DOHH2 (cell line): ENCODE data around the gene LIX1L.

Experiments
- H3F3A ChIP-seq: fragments of 200-600 bp; sonication (generic), shearing (Covaris generic); 2 replicates; pipeline ENCODE4 v1.6.0; 2016; ENCODE audit warnings: antibody characterized with exemption, mild to moderate bottlenecking; ENCODE audit not compliant: control insufficient read depth, insufficient read depth
- H3K27ac ChIP-seq: fragments of 200-600 bp; sonication (generic); 2 replicates; pipeline ENCODE4 v1.5.1; 2014; ENCODE audit warnings: low read depth, mild to moderate bottlenecking, low read length, moderate library complexity
- H3K27me3 ChIP-seq: fragments of 200-600 bp; sonication (generic); 2 replicates; pipeline ENCODE4 v1.6.1; 2014; ENCODE audit warnings: mild to moderate bottlenecking, low read length, mixed read lengths; ENCODE audit not compliant: control insufficient read depth
- H3K36me3 ChIP-seq: fragments of 200-600 bp; sonication (generic); 2 replicates; pipeline ENCODE4 v1.6.1; 2014; ENCODE audit warnings: mild to moderate bottlenecking, low read length, moderate library complexity, mixed read lengths; ENCODE audit not compliant: control insufficient read depth
- H3K4me1 ChIP-seq: fragments of 200-600 bp; sonication (generic); 2 replicates; pipeline ENCODE4 v1.6.1; 2014; ENCODE audit warnings: mild to moderate bottlenecking, low read length, mixed read lengths; ENCODE audit not compliant: control insufficient read depth
- H3K4me2 ChIP-seq: fragments of 200-600 bp; sonication (generic); 2 replicates; pipeline ENCODE4 v1.6.0; 2014; ENCODE audit warnings: mild to moderate bottlenecking, low read length, moderate library complexity
- H3K4me3 ChIP-seq: fragments of 200-600 bp; sonication (generic); 2 replicates; pipeline ENCODE4 v1.5.1; 2014; ENCODE audit warnings: mild to moderate bottlenecking, low read length, mixed read lengths
- H3K79me2 ChIP-seq: fragments of 200-600 bp; sonication (generic); 2 replicates; pipeline ENCODE4 v1.6.1; 2014; ENCODE audit warnings: mild to moderate bottlenecking, low read length, mixed read lengths; ENCODE audit not compliant: control insufficient read depth
- H3K9me2 ChIP-seq: fragments of 200-600 bp; sonication (generic); replicated peaks from 2 replicates; pipeline ENCODE4 v1.6.1; 2014; ENCODE audit warnings: mild to moderate bottlenecking, low read length, mixed read lengths; ENCODE audit not compliant: control insufficient read depth
- H3K9me3 ChIP-seq: fragments of 200-600 bp; sonication (generic); 2 replicates; pipeline ENCODE4 v1.6.1; 2014; ENCODE audit warnings: antibody characterized with exemption, low read length, mixed read lengths; ENCODE audit not compliant: control insufficient read depth, insufficient read depth
- H4K20me1 ChIP-seq: fragments of 200-600 bp; sonication (generic); 2 replicates; pipeline ENCODE4 v1.6.0; 2014; ENCODE audit warnings: low read depth, mild to moderate bottlenecking, antibody characterized with exemption, low read length, moderate library complexity; ENCODE audit not compliant: control insufficient read depth, insufficient read depth
- EZH2phosphoT487 ChIP-seq: fragments of 200-600 bp; sonication (generic); IDR thresholded peaks from 2 replicates; pipeline ENCODE4 v1.6.1; 2017; ENCODE audit warnings: borderline replicate concordance, mild to moderate bottlenecking, antibody characterized with exemption, low read length, moderate library complexity, mixed read lengths
- TF ChIP-seq, protein P1 (sequence below): fragments of 200-600 bp; sonication (generic); IDR thresholded peaks from one replicate; pipeline ENCODE4 v1.5.1; 2014; ENCODE audit warnings: antibody characterized with exemption, mild to moderate bottlenecking, low read depth, low read length; ENCODE audit not compliant: poor library complexity, severe bottlenecking

Gene LIX1L

DNA sequence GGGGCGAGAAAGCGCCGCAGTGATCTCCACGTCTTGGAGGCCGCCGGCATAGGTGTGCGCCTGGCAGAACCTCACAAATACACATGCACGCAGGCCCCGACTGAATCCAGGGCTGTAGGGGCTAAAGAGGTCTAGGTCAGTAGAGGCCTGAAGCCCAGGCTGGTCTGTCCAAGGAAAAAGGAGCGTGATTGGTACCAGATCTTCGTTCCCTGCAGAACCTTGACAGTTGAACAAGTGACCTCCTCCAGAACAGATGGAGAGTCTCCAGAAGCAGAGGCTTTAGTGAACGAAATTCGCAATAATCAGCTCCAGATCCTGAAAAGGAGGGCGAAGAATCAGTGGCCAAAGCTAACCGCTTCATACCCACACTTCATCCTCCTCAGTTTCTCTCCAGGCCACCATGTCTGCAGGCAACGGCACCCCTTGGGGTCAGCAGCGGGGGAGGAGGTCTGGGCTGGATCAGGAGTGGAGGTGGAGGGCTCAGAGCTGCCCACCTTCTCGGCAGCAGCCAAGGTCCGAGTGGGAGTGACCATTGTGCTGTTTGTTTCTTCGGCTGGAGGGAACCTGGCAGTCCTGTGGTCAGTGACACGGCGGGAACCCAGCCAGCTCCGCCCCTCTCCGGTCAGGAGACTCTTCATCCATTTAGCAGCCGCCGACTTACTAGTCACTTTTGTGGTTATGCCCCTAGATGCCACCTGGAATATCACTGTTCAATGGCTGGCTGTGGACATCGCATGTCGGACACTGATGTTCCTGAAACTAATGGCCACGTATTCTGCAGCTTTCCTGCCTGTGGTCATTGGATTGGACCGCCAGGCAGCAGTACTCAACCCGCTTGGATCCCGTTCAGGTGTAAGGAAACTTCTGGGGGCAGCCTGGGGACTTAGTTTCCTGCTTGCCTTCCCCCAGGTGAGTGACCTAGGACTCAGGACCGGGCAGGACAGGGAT lies 38.6 kb downstream of the LIX1L start:
- Histone ChIP-seq H3K9me3 (no peaks in the 10 kb centered on the region), H3K4me1 (peaks cover 24% of the 10 kb centered on the region), H3K4me3 (peak overlapping the region; percentile 93), H3K79me2 (peaks cover 15% of the 10 kb centered on the region), H3K27ac (peak overlapping the region; percentile 80), H3K9me2 (no peaks in the 10 kb centered on the region), H4K20me1 (no peaks in the 10 kb centered on the region), H3K4me2 (peak overlapping the region; percentile 90), H3K36me3 (peaks cover 33% of the 10 kb centered on the region), H3K27me3 (no peaks in the 10 kb centered on the region), H3F3A (peaks cover 24% of the 10 kb centered on the region)
- no peak for TF ChIP-seq EZH2phosphoT487
- TF ChIP-seq, protein P1, sequence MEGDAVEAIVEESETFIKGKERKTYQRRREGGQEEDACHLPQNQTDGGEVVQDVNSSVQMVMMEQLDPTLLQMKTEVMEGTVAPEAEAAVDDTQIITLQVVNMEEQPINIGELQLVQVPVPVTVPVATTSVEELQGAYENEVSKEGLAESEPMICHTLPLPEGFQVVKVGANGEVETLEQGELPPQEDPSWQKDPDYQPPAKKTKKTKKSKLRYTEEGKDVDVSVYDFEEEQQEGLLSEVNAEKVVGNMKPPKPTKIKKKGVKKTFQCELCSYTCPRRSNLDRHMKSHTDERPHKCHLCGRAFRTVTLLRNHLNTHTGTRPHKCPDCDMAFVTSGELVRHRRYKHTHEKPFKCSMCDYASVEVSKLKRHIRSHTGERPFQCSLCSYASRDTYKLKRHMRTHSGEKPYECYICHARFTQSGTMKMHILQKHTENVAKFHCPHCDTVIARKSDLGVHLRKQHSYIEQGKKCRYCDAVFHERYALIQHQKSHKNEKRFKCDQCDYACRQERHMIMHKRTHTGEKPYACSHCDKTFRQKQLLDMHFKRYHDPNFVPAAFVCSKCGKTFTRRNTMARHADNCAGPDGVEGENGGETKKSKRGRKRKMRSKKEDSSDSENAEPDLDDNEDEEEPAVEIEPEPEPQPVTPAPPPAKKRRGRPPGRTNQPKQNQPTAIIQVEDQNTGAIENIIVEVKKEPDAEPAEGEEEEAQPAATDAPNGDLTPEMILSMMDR = no peak

DNA sequence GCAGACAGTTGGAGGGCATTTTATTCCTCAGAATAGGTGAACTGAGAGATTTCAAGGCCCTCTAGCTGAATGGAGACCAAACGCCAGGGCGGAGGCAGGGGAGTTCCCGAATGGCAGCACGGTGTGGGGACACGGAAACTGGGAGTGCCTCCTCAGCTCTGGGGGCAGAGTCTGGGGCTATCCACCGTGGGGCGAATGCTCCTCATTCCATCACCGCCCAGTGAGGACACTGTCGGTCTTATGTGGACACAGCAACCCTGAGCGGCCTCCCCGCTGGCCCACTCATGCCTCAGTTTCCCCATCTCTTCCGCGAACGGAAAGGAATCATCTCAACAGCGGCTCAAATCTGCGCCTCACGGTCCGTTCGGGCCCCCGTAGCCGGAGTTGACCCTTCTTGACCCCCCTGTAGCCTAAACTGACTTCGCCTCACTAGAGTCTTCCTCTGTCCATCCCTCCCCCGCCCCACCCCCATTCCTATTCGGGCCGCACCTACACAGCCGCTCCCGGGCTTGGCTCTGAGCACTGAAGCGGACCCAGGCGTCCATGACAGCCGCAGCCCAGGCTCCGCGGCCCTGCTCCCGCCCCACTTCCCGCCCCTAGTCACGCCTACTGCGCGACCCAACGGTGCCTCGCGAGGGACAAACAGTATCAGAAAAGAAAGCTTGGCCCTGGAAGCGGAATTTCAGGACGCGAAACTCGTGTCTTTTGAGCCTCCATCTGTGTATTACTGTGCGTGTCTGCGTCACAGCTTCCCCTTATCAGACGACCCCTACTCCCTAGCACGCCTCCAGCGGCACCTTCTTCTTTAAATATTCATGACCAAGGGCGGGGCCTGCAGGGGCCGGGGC lies 39.4 kb downstream of the LIX1L start, which contains the start of gene PEX11B:
PEX11B (minus strand) TSS at position 574 of the 848 bp plus-strand sequence; CDS start at position 545, 29 bp downstream.
- H3K36me3 ChIP-seq = peaks cover 30% of the 10 kb centered on the region
- no peaks in the 10 kb centered on the region for H3K27me3 ChIP-seq
- no peak for TF ChIP-seq EZH2phosphoT487
- TF ChIP-seq, protein P1 = no peak
- peaks cover 22% of the 10 kb centered on the region for H3F3A ChIP-seq
- peak within 1 kb of the TSS; percentile 80 for H3K27ac ChIP-seq
- H3K4me3 ChIP-seq = peak within 1 kb of the TSS; percentile 93
- no peaks in the 10 kb centered on the region for H3K9me2 ChIP-seq
- H3K4me2 ChIP-seq = peak within 1 kb of the TSS; percentile 90
- no peaks in the 10 kb centered on the region for H4K20me1 ChIP-seq
- H3K4me1 ChIP-seq = peaks cover 24% of the 10 kb centered on the region
- peaks cover 15% of the 10 kb centered on the region for H3K79me2 ChIP-seq
- H3K9me3 ChIP-seq = no peaks in the 10 kb centered on the region

DNA sequence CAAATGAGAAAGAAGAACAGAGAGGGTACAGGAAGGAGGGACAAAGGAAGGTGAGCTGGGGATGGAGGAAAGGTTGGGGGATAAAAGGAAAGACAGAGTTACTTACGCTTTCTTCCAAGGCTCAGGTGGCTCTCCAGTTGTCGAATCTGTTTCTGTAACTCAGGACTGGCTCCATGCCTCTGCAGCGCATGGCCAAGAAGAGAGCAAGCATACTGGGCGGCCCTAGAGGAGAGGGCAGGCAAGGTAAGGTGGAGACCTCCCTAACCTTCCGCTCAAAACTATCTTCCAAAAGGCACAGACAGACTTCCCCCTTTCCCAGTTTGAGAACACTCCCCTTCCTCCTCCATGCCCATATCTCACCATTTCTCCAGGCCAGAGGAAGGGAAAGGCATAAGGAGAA lies 40.2 kb downstream of the LIX1L start:
- Histone ChIP-seq H3K27ac (no peak overlapping the region), H3K4me2 (peak overlapping the region; percentile 90), H3K79me2 (peaks cover 15% of the 10 kb centered on the region), H4K20me1 (no peaks in the 10 kb centered on the region), H3K9me3 (no peaks in the 10 kb centered on the region), H3F3A (peaks cover 17% of the 10 kb centered on the region), H3K4me1 (peaks cover 24% of the 10 kb centered on the region), H3K36me3 (peaks cover 31% of the 10 kb centered on the region), H3K27me3 (no peaks in the 10 kb centered on the region), H3K9me2 (no peaks in the 10 kb centered on the region), H3K4me3 (peak overlapping the region; percentile 93)
- TF ChIP-seq, protein P1 = no peak
- TF ChIP-seq EZH2phosphoT487 = no peak
